NCI-H510A treated with DMSO at 0.1 percent for 48 hours (cell line): ENCODE results near the gene CENPA.
"Not testable (repeated sequence)": the region's sequence is repeated elsewhere in the genome, so short reads cannot be mapped to it uniquely, and the experiment has no call there.

Source experiments
- DNase-seq: peaks from one replicate; lab custom pipeline; 2025; lab: John Stamatoyannopoulos, UW

Gene CENPA

DNA sequence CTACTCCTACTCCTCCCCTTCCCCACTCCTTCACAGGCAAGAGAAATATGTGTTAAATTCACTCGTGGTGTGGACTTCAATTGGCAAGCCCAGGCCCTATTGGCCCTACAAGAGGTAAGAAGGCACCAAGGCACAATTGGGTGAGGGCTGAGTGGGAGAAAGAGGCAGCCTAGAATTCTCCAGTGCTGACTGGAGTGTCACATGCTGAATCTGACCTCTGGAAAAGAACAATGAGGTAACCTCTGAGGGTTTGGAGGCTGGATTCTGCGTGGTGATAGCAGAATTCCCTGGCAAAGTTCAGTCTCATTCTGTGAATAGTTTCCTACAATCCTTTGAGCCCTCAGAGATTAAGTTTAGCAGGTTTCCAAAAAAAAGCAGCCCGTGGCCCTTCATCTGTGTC is 6.9 kb downstream of the CENPA start:
- no peak for DNase-seq

DNA sequence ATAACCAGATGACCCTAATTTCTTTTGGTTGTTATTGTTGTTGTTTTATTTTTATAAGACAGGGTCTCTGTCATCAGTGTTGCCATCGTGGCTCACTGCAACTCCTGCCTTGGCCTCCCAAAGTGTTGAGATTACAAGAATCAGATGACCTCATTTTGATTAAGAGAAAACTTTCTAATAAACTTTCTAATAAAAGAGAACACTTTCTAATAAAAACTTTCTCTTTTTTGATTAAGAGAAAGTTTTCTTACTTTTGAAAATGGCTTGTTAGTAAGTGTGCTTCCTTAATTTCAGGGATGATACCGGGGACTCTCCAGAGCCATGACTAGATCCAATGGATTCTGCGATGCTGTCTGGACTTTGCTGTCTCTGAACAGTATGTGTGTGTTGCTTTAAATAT is 7.7 kb downstream of the CENPA start:
- DNase-seq: no peak

DNA sequence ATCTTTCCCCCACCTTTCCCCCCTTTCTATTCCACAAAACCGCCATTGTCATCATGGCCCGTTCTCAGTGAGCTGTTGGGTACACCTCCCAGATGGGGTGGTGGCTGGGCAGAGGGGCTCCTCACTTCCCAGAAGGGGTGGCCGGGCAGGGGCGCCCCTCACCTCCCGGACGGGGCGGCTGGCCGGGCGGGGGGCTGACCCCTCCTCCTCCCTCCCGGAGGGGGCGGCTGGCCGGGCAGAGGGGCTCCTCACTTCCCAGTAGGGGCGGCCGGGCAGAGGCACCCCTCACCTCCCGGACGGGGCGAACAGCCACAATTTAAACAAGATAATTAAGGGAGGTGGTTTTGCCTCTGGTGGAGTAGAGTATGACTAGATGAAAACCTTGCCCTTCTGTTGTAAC is 9.3 kb downstream of the CENPA start:
- DNase-seq: not testable (repeated sequence)

DNA sequence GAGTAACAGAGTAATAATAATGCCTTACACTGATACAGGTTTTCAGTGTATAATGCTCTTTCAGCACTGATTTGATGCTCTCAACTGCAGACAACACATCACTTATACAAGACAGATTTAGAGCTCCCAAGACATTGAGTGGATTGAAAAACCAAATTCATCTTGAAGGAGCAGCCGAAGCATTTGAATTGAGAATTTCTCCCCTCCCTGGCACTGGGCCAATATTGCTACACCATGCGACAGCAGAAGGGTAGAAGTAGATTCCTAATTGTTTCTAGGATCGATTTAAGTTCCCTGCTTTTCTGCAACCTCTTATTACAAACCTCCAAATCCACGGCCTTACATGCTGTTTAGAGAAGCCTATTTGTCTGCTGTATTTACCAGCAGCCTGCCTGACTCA is 15.5 kb downstream of the CENPA start:
- DNase-seq: no peak

DNA sequence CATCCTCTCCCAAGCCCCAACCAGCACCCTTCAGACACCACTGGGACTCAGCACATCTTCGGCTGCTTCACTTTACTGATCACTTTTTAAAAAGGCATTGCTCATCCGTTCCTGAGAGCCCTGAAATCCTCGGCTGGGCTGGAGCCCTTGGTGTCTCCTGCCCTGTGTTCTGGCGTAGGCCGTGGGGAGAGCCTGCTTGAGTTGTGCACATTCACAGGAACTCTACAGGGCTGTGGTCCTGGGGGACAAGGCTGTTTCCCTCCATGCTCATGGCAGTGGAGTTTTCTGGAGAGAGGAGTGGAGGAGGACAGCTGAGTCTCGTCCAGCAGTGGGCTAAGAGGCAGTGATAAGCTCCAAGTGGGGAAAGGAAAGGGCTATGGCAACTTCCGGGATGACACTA is 15.9 kb downstream of the CENPA start:
- DNase-seq: no peak

DNA sequence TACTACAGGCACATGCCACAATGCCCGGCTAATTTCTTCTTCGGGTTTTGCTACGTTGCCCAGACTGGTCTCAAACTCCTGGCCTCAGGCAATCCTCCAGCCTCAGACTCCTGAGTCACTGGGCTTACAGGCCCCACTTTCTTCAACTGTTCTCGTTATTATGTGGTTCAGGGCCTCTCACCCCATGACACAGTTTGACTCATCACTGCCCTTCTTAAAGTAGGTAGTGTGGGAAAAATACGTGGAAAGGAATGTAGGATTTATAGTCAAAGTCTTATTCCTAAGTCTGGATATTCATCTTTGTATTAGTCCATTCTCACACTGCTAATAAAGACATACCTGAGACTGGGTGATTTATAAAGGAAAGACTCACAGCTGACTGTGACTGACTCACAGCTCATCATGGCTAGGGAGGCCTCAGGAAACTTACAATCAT is 19.4 kb downstream of the CENPA start:
- DNase-seq: no peak

DNA sequence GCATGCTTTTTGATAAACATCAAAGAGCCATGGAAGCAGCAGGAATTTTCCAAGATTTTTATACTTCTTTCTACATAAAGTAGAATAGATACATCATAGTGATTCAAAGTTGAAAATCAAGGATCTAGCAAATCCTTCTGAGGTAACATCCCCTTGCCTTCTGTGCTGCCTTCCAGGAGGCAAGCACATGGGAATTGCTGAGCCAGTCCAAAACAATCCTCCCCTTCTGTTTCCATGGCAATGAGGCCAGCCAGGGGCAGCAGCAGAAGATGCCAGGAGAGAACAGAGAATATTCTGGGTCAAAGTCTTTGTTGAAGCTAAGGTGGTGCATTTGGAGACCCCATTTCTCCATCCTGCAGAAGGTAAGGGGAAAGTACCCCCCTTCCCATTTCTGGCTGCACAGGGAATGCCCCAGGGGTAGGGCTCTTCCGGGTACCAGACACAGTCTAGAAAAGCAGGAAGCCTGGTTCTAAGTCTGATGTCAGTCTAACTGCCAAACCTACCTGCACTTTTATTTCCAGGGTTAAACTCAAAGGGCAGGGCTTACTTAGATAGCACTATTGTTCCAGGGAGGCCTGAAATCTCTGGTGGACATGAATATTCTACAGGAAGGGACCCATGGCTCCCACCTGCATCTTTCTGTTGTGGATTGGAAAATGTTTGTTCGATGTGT is 22.1 kb downstream of the CENPA start:
- DNase-seq: no peak

DNA sequence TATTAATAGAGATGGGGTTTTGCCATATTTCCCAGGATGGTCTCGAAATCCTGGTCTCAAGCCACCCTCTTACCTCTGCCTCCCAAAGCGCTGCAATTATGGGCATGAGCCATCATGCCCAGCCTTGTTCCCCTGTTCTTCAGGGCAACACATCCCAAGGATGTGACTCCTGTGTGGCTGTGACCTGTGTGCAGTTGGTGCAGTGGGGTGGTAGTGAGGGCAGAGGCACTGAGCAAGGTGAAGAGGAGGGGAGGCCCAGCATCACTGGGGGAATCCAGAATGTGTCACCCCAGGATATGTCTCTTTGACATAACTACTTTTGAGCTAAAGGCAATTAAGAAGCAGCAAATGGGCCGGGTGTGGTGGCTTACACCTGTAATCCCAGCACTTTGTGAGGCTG is 23.4 kb downstream of the CENPA start:
- DNase-seq: no peak

DNA sequence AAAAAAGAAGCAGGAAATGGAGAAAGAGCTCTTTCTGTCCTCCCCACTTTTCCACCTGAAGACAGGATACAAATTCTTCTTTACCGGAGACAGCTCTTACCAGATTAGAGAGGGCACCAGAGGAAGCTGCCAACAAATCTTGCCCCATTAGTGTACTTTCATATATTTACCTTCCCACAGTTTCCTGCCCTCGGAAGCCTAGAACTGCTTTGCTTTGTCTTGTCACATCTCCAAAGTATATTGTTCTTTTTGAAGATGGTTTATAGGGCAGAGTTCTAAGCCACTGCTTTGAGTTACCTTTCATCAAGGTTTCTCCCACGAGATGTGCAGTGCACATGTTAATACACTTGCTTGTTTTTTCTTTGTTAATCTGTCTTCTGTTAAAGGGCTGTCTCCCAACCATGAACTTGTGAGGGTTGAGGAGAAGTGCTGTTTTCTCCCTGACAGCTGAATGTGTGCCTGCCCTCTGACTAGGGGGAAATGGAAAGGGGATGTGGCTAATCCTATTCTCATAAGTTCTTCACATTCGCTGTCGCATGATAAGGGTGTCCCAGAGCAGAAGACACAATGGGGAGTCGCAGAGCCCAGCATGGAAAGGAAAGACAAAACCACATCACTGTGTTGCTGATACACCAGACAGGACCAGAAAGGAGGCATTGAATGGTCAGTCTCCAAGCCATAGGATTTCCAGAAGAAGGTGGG is 24.2 kb downstream of the CENPA start:
- DNase-seq: no peak

DNA sequence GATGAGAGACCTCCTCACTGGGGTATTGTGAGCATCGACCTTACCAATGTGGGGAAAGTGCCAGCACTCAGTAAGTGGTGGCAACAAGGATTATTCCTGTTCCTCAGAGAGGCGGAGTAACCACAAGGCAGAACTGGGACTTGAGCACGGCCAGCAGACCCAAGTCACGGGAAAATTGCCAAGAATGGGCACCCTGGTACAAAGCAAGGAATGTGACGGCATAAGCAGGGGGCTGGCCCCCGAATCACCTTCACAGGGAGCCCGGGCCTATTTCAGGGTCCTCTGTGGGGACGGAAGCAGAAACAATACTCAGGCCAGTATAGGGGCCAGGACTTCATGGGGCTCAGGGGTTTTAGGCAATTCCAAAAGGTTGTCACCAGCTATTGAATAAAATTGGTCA is 25.4 kb downstream of the CENPA start:
- no peak for DNase-seq

DNA sequence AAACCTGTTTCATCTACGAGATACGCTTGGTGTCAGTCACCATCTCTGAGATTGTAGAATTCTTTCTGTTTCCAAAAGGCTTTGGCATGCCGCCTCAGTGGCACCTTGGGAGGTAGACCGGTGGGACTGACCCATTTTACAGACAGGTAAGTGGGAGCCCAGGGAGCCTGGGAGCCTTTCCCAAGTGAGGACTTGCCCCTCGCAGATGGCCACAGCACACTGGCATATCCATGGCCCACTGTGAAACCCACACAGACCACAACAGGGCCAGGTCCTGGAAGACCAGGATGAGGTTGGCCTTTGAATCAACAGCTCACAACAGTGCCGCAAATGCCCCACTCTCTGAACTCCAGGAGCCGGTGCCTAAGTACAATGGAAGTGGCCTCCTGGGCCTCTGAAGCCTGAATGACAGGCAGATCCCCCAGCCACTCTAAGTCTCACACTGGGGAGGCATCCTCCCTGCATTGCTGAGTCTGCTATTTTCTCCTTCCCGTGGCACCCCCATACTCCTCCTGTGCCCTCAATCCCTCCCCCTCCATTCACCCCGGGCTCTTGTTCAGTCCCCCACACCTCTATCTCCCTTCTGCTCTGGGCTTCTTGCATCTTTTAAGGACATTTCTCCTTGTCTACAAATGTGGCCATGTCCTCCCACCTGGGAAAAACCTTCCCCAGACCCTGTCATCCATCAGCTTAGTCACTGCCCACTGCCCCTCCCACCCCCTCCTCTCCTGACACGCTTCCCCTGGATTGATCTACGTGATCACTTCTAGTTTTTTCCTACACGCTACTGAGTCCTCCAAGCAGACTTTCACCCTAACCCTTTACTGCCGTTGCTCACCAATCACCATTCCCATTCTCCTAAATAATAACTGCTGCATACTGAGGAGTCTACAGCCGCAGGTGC is 26.2 kb downstream of the CENPA start:
- no peak for DNase-seq

DNA sequence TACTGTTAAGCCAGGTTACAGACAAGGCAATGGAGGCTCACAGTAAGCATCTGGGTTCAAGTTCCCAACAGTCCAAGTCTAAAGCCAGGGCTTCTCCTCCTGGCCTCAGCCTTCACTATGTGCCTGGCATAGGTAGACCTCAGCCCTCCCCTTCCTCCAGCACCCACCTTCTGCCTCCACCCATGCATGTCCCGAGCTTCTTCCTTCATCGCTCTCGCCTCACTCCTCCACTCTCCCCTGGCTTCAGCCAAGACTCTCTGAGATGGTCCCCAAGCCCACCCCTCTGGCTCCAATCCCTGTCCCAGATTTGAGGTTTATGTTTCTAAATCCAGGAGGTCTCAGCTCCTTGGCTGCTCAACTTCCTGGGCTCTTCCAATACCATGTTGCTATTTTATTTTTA is 26.9 kb downstream of the CENPA start:
- DNase-seq: no peak

DNA sequence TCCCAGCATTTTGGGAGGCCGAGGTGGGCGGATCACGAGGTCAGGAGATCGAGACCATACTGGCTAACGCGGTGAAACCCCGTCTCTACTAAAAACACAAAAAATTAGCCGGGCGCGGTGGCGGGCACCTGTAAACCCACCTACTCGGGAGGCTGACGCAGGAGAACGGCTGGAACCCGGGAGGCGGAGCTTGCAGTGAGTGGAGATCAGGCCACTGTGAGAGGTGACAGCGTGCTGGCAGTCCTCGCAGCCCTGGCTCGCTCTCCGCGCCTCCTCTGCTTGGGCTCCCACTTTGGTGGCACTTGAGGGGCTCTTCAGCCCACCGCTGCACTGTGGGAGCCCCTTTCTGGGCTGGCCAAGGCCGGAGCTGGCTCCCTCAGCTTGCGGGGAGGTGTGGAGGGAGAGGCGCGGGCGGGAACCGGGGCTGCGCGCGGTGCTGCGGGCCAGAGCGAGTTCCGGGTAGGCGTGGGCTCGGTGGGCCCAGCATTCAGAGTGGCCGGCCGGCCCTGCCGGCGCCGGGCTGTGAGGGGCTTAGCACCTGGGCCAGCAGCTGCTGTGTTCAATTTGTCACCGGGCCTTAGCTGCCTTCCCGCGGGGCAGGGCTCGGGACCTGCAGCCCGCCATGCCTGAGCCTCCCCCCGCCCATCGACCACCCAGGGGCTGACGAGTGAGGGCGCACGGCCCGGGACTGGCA is 28.4 kb downstream of the CENPA start:
- DNase-seq: not testable (repeated sequence)

DNA sequence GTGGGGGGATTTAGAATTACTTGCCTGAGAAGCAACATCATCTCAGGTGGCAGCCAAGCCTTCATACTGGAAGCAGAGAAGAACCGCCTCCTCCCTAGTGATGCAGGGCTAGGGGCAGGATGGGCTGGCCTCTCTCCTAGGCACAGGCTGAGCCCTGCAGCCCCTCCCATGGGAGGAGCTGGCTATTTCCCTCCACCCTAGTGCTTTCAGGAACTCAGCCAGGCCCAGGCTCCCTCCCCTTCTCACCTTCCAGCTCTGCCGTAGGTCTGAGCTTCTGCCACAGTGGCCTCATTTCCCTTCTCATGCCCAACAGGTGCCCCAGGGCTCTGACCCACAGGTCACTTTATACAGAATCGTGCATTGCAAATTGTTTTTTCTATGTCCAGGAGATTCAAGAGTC is 31.0 kb downstream of the CENPA start:
- DNase-seq: no peak

DNA sequence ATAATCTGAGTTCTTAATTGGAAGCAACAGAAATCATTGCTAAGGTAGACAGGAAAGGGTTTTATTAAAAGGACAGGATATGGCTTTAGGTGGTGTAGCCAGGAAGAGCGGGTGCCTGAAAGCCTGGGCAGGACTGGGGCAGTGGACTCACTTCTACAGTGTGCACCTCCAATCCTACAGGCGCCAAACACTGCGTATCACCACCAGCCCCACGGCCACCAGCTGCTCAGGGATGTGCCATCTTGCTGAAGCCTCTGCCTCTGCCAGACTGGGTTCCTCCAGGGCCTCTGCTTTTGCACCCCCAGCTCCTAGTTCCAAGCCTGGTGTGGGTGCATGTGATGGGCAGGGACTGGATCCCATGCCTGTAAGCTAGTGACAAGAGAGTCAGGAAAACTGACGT is 32.4 kb downstream of the CENPA start:
- DNase-seq: no peak

DNA sequence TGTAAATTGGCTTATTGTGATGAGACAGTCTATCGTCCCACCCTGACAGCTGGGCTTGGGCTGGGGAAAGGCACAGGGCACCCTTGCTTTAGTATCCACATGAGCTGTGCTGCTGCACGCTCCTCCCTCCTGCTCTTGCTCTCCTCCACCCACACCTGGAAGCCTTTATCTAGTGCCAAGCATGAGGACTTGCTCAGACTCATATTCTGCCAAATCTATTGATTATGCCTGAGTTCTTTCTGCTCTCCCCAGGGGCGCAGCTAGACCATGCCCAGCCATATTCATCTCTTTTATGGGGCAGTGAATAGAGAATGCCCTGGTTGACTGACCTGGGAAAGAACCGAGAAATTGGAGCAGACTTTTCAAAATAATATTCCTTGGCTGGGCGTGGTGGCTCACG is 33.1 kb downstream of the CENPA start:
- DNase-seq: no peak

DNA sequence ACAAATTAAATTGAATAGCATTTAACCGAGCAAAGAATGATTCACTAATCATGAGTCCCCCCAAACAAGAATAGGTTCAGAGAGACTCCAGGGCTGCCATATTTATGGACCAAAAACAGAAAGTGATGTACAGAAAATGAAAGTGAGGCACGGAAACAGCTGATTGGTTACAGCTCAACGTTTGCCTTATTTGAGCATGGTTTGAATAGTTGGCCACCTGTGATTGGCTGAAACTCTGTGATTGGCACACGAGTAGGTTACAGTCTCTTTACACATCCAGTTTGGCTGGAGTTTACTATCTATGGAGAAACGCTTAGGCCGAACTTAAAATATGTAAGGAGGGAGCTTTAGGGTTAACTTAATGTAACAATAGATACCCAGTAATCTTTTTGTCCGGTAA is 35.1 kb downstream of the CENPA start:
- DNase-seq: no peak

DNA sequence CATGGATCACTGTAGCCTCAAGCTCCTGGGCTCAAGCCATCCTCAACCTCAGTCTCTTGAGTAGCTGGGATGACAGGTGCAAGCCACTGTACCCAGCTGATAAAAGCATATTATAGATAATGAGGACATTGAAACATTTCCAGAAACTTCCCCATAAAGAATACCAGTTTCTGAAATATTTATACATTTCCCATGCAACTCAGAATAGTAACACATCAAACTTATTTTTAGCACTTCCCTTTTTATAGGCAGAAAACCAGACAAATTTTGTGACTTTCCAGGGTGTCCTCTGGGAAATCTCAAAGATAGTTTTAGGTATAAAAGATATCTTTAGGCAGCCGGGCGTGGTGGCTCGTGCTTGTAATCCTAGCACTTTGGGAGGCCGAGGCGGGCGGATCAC is 37.0 kb downstream of the CENPA start:
- DNase-seq: no peak

DNA sequence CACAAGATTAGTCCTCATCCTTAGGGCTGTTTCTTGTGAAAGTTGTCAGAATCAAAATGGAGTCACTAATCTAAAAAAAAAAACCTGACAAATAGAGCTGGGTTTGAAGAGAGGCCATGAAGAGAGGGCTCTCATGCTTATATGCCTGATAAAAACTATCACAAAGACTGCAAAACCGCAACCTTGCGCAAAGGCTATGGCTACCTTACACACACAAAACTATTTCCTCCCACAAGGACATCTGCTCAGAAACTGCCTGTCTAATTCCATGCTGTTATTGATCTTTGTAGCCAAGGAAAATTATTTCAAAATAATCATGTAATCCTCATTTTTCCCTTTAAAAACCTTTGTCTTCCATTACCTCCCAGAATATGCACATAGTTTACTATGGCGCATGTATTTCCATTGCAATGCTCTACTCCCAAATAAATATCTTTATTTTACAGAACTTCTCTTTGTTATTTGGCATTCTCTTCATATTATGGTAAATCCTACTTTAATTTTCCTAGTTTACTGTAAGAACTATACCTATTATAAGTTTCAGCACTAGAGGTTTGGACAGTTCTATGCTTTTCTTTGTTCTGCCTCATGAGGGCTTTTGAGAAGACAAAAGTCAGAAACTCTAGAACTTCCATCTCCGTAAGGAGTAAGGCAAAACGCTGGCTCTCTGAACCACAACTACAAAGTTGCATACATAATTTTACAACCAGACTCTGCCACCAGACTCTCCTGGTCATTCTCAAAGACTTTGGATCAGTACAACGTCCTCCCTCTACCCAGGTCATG is 52.5 kb downstream of the CENPA start:
- no peak for DNase-seq

DNA sequence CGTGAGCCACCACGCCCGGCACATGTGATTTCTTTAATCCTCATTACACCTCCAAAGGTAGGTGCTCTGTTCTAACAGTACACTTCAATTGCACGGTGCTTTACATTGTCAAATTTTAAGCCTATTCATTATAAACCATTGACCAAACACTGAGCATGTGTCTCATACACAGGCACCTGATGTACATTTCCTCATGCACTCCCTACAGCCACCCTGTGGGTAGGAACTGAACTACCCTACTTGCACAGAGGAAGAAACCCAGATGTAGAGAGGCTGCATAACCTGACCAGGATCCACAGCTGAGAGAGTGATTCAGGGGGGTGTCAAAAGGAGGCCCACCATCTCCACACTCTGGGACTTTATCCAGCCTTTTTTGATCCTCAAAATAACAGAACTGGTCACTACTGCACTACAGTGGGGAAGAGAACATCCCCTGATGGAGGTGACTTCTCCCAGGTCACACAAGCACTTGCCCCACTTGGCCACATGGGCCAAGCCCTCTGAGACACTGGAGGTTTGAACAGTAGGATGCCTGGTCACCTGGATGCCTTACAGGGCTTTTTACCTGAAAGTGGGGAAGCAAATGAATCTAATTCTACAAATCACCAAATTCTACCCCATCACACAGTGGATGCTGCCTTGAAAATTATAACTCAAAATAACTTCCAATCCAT is 55.2 kb downstream of the CENPA start:
- DNase-seq: no peak

DNA sequence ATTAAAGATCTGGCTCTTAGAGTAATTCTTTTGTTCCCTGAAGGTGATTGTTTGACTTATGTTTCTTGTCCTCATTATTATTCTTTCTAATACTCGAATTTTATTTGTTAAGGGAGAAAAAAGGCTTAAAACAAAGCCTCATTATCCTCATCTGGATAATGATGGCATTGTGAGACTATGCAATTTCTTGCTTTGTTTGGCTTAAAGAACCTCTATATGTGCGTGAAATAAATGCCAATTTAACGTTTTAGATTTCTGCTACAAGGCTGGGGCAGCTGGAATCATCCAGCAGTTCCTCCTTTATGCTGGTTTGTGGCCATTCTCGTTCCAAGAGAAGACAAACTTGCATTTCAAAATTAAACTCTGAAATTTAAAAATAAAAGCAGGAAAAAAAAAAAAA is 57.2 kb downstream of the CENPA start:
- DNase-seq: no peak
